Measurements from ENCODE around the gene MRPS11. TPM values are rescaled to one million over a fixed set of nuclear protein-coding genes. Genes with fewer than 3 reads are reported as not detected.
"Not testable (repeated sequence)": the region's sequence is repeated elsewhere in the genome, so short reads cannot be mapped to it uniquely, and the experiment has no call there.

The MRPS11 gene
- total and polyA plus RNA-seq, 2 donors, result 19.8 to 38.7 TPM

GRCh38 chr15:88518903-88519302 lies 51.4 kb downstream of the MRPS11 start:
- Histone ChIP-seq H3K4me1 (ENCODE audit: insufficient read depth) (no peaks in the 10 kb centered on the region), H3K4me3 (ENCODE audit: low read depth, low read length) (no peak overlapping the region), H3K27ac (ENCODE audit: low read depth) (no peak overlapping the region), H3K36me3 (ENCODE audit: insufficient read depth) (no peaks in the 10 kb centered on the region)
- DNase-seq (ENCODE audit: extremely low spot score), result no peak
- WGBS, result 88% methylated on average over 3 of the region's 3 CpGs

GRCh38 chr15:88524094-88524493 lies 56.6 kb downstream of the MRPS11 start:
- H3K36me3 ChIP-seq (ENCODE audit: insufficient read depth); H3K4me3 ChIP-seq (ENCODE audit: low read depth, low read length); H3K27ac ChIP-seq (ENCODE audit: low read depth); H3K4me1 ChIP-seq (ENCODE audit: insufficient read depth); DNase-seq (ENCODE audit: extremely low spot score): not testable (repeated sequence)
- WGBS, result 97% methylated on average over 22 of the region's 23 CpGs

DNA sequence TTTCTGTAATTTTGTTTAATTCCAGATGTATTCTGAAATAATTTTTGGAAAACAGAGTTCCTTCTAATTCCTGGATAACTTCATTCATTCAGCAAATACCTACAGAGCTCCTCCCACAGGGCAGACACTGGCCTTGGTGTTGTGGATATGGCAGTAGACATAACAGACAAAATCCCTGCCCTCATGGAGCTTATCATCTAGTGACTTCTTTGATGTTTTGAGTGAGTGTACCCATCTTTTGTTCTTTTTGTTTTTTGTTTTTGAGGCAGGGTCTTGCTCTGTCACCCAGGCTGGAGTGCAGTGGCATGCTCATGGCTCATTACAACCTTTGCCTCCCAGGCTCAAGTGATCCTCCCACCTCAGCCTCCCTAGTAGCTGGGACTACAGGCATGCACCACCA lies 57.9 kb downstream of the MRPS11 start:
- no peak overlapping the region for H3K27ac ChIP-seq (ENCODE audit: low read depth)
- no peak for DNase-seq (ENCODE audit: extremely low spot score)
- peaks cover 4% of the 10 kb centered on the region for H3K36me3 ChIP-seq (ENCODE audit: insufficient read depth)
- no peak overlapping the region for H3K4me3 ChIP-seq (ENCODE audit: low read depth, low read length)
- no peaks in the 10 kb centered on the region for H3K4me1 ChIP-seq (ENCODE audit: insufficient read depth)

GRCh38 chr15:88526247-88526879 lies 58.9 kb downstream of the MRPS11 start:
- no peaks in the 10 kb centered on the region for H3K4me1 ChIP-seq (ENCODE audit: insufficient read depth)
- no peak for DNase-seq (ENCODE audit: extremely low spot score)
- H3K27ac ChIP-seq (ENCODE audit: low read depth), result no peak overlapping the region
- no peak overlapping the region for H3K4me3 ChIP-seq (ENCODE audit: low read depth, low read length)
- H3K36me3 ChIP-seq (ENCODE audit: insufficient read depth), result peaks cover 8% of the 10 kb centered on the region

GRCh38 chr15:88529021-88529630 lies 61.6 kb downstream of the MRPS11 start:
- no peak overlapping the region for H3K27ac ChIP-seq (ENCODE audit: low read depth)
- no peak for DNase-seq (ENCODE audit: extremely low spot score)
- 99% methylated on average over 1 of the region's 1 CpG for WGBS
- no peaks in the 10 kb centered on the region for H3K4me1 ChIP-seq (ENCODE audit: insufficient read depth)
- no peak overlapping the region for H3K4me3 ChIP-seq (ENCODE audit: low read depth, low read length)
- peaks cover 8% of the 10 kb centered on the region for H3K36me3 ChIP-seq (ENCODE audit: insufficient read depth)

Other genes with a start within 250 kb of the MRPS11 start
- 26.4 TPM for gene NTRK3, start 211.0 kb upstream of the MRPS11 start, total RNA-seq
- 10.6 TPM for gene NTRK3, start 211.0 kb upstream of the MRPS11 start, polyA plus RNA-seq
- gene MRPL46, start 320 bp upstream of the MRPS11 start, total RNA-seq, result 17.7 TPM
- gene MRPL46, start 320 bp upstream of the MRPS11 start, polyA plus RNA-seq, result 33.1 TPM
- 16.7 TPM for gene DET1, start 79.0 kb downstream of the MRPS11 start, total RNA-seq
- gene DET1, start 79.0 kb downstream of the MRPS11 start, polyA plus RNA-seq, result 7.9 TPM
- 5.4 TPM for gene AEN, start 153.6 kb downstream of the MRPS11 start, total RNA-seq
- 9.3 TPM for gene AEN, start 153.6 kb downstream of the MRPS11 start, polyA plus RNA-seq
- gene ISG20, start 171.3 kb downstream of the MRPS11 start, total RNA-seq, result 1.7 TPM
- 9.1 TPM for gene ISG20, start 171.3 kb downstream of the MRPS11 start, polyA plus RNA-seq